ENCODE results near the gene OR10P1. TPM values are rescaled to one million over a fixed set of nuclear protein-coding genes. Genes with fewer than 3 reads are reported as not detected.

OR10P1 gene
- total RNA-seq, 1 experiment from 2014 or later, result not detected

DNA sequence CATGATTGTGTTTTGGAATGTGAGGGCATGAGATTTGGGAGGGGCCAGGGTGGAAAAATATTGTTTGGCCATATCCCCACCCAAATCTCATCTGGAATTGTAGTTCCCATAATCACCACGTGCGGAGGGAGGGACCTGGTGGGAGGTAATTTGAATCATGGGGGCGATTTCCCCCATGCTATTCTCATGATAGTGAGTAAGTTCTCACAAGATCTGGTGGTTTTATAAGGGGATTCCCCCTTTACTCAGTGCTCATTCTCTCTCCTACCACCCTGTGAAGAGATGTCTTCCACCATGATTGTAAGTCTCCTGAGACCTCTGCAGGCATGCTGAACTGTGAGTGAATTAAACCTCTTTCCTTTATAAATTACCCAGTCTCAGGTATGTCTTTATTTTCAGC, 15.7 kb downstream of the OR10P1 start:
- DNase-seq (ENCODE audit: low read depth), result no peak

DNA sequence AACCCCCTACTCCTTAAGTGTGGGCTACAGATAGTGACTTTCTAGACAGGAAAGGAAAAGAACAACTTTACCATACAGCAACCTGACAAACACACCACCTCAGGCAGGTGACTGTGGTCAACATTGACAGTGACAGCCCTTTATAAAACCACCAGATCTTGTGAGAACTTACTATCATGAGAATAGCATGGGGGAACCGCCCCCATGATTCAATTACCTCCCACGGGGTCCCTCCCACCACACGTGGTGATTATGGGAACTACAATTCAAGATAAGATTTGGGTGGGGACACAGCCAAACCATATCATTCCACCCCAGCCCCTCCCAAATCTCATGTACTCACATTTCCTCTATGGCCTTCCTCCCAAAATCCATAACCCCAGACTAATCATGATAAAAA, 16.3 kb downstream of the OR10P1 start:
- no peak for DNase-seq (ENCODE audit: low read depth)

DNA sequence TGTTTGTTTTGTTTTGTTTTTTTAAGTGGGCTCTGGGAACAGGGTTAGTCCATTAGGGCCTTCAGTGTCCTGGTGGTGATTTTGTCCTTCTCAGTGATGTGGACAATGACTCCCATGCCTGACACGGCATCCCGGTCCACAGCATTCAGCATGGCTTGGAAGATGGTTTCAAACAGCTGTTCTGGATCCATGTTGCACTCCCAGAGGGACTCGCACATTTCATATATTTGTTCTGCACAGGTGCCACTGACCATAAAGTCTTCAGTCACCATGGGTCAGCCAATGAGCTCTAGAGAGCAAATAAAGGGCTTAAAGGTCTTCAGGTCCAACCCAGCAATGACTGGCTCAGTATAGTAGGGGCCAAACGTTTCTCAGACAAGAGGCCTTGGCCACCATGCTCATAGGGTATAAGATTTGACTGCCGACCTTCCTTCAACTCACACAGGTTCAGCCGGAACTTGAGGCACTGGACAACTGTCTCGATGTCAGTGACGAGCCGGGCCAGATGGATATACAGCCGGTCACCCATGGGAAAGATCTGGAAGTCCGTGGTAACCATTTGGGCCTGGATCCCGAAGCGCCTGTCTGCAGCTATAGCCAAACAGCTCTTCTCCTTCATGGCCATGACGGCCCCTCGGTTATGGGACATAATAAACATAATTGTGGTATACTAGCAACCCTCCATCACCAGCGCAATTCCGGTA, 18.0 kb downstream of the OR10P1 start:
- no peak for DNase-seq (ENCODE audit: low read depth)

DNA sequence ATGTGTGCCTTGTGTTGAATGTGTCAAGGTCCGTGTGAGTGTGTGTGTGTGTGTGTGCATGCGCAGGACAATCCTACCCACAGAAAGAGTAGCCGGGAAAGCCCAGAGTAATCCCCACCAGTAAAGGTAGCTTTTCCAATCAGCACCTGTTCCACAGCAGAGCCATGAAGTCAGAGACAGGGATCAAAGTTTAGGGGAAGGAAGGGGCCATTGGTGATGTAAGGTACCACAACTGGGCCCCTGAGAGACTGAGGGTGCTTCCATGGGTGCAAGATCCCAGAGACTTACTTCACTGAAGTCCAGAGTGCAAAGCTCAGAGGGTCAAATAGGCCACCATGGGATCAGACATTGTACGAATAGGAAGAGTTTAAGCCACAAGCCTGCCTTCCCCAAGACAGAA, 20.5 kb downstream of the OR10P1 start:
- DNase-seq (ENCODE audit: low read depth), result no peak

DNA sequence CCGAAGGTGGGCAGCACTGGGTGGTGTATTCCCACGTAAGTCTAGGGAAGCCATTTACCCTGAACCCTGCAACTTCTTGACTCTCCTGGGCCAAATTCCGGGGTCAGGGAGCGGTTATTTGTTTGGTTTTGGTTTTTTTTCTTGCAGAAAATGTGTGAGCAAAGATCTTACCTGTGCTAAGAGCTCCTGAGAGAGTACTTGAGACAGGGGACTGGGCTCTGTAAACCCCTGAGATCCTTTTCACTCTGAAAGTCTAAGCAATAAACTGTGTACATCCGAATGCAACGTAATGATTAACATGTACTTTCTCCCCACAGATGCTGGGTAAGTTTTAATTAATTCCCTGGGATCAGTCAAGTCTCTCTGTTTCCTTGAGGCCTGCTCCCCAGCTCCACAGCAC, 21.5 kb downstream of the OR10P1 start:
- no peak for DNase-seq (ENCODE audit: low read depth)

DNA sequence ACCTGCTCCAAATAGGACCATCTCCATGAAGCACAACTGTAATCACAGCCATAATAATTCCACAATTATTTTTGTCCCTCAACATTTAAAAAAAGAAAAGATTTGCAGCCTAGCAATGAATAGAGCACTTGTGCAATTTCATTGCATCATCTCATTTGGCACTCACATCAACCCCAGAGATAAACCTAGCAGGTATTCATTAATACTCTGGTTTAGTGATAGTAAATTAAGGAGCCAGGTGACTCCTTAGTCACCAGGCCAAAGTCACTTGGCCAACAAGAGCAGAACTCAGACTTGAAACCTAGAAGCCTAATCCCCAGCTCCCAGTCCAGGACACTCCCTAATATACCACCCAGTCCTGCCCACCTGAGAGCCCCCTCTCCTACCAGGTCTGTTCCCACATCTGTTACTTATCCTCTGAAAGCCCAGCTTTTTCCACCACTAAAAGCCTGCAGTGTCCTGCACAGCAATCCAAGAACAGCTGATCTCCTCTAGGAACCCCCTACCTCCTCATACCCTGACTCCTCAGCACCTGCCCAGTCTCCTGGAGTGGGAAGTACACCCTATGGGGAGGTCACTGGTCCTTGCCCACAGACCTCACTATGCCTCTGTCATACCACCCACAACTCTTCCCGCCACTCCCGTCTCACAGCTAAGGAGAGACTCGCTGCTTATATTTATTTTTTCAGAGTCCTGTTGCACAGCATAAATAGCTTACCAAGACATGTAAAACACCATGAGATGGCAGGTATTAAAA, 22.1 kb downstream of the OR10P1 start:
- no peak for DNase-seq (ENCODE audit: low read depth)

DNA sequence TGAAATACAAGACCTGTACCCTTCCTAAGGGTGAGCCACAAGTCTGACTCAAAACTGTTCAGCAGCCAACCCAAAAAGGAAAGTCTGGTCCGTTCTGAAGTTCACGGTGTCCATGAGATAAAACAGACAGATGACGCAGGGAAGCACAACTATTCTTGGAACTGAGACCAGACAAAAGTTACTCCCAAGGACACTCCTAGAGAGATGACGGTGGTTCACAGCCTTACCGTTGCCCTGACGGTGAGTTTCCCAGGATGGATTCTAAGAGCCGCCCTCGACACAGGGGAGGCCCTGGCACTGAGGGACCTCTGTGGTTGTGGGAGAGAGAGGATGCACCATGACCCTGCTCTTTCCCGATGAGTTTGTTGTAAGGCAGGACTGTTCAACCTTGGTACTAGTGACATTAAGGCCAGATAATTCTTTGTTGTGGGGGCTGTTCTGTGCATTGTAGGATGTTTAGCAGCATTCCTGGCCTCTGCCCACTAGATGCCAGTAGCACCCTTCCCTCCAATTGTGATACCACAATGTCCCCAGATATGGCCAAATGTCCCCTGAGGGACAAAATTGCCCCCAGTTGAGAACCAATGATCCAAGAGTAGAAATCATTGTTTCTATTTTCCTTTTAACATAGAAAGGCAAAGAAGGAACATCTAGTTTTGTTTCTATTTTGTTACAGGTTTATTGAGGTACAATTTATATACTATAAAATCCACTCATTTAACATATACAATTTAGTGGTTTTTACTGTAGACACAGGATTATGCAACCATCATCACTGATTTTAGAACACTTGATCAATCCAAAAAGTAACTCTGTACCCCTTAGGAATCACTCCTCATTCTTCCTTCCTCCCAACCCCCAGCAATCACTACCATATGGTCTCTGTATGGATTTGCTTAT, 23.0 kb downstream of the OR10P1 start:
- DNase-seq (ENCODE audit: low read depth), result peak; percentile 54

DNA sequence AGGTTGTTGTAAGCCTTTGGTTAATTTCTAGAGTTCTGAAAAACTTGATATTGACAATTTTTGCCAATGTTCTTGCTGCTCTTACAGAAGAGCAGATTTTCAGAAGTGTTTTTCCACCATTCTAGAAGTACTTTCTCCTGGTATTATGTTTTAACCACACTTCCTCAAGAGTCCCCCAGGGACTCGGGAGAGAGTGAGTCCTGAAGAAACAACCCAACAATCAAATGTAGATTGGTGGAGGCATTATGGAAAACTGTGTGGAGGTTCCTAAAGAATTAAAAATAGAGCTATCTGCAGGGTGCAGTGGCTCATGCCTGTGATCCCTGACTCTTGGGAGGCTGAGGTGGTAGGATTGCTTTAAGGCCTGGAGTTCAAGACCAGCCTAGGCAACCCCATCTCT, 26.7 kb downstream of the OR10P1 start:
- DNase-seq (ENCODE audit: low read depth), result no peak

DNA sequence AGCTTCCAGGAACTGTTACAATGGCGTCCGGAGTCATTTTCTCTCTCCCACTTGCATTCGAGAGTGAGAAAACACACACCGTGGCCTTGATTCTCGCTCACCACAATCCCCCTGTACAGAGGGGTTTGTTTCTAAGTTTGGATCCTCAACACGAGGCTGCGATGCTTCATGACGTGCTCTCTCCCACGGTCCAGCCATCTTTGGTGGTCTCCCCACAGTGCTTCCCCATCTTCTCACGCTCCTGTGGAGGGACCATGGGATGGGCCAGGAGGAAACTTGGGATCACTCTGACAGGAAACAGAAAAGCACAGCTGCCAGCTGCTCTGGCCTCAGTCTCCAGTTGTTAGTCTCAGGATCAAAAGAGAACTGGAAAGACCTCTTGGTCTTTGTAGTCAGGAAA, 28.1 kb downstream of the OR10P1 start:
- no peak for DNase-seq (ENCODE audit: low read depth)

DNA sequence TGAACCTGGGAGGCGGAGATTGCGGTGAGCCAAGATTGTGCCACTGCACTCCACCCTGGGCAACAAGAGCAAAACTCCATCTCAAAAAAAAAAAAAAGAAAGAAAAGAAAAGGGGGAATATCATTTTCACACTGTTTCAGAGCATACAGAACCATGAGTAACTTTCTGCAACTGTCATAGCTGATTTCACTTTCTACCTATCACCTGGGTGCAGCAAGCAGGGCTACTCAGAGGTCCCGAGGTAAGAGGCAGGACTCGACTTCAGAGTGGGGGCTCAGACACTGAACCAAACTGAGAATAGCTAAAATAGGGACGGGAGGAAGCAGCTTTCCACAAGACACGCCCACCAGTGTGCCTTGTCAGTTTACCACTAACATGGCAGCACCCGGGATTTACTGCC, 29.8 kb downstream of the OR10P1 start:
- DNase-seq (ENCODE audit: low read depth), result no peak

DNA sequence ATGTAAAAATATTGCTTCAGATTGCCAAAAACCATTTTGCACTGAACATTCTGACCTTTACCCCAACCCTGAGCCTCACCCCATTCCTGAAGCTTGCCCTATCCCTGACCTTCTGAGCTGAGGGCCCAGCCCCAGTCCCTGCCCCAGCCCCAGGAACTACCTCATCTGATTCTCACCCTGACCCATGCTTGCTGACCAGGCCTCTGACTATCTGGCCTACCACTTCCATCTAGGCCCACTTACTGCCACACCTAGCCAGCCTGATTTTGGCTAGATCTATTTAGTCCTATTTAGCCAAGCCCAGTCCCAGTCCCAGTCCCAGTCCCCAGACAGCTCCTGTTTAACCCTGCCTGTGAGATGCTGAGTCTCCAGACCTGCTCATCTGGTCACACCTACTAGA, 33.6 kb downstream of the OR10P1 start:
- DNase-seq (ENCODE audit: low read depth), result no peak

DNA sequence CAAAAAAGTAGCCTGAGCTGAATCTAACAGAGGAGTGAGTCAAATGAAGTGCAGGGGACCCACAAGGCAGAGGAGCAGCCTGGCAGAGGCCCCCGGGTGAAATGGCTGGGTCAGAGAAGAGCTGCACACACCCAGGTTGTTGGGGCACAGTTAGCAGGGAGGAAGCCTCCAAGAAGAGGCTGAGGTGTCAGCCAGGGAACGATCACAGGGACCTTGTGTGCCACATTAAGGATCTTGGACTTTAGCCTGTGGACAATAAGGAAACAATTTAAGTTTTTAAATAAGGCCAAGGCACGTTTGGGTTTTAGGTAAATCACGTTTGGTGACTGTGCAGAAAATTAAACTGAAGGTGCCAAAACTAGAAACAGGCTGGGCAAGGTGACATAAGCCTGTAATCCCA, 35.1 kb downstream of the OR10P1 start:
- no peak for DNase-seq (ENCODE audit: low read depth)

DNA sequence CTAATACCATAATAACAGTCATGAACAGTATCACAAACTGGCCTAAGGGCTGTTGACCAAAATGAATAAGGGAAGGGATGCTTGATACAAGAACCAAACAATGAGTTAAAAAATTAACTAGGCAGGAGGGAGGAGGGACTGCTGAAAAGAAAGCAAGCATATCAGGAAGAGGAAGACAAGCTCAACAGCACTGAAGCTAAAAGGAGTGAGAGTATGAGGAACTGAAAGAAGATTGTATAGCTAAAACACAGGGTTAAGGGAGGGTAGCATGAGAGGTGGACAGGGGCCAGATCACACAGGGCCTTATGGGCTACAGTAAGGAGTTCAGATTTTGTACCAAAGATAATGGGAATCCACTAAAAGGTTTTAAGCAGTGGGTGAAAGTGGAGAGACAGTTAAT, 36.9 kb downstream of the OR10P1 start:
- no peak for DNase-seq (ENCODE audit: low read depth)

DNA sequence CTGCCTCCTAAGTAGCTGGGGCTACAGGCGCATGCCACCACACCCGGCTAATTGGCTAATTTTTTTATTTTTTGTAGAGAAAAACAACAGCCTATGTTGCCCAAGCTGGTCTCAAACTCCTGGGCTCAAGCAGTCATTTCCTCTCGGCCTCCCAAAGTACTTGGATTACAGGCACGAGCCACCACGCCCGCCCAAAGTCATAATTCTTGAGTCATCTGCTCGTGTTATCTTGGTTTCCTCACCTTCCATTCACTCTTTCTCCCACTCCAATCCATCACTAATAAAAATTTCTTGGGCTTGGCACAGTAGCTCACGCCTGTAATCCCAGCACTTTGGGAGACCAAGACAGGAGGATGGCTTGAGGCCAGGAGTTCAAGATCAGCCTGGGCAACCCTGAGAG, 39.0 kb downstream of the OR10P1 start:
- no peak for DNase-seq (ENCODE audit: low read depth)

DNA sequence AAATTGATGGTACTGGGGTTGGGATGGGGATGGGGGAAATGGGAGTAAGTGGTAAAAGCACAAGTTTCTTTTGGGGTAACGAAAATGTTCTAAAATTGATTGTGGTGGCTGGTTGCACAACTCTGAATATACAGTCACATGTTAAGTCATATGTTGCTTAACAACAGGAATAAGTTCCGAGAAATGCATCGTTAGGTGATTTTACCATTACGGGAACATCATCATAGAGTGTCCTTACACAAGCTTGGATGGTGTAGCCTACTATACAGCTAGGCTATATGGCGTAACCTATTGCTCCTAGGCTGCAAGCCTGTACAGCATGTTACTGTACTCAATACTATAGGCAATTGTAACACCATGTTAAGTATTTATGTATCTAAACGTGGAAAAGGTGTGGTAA, 40.0 kb downstream of the OR10P1 start:
- no peak for DNase-seq (ENCODE audit: low read depth)

DNA sequence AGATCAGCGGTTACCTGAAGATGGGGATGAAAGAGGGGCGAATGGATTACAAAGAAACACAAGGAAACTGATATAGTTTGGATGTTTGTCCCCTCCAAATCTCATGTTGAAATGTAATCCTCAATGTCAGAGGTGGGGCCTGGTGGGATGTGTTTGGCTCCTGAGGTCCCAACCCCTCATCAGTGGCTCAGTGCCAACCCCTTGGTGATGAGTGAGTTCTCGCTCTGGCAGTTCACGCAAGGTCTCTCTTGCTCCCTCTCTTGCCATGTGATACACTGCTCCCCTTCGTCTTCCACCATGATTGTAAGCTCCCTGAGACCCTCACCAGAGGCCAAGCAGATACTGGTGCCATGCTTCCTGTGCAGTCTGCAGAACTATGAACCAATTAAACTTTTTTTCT, 43.0 kb downstream of the OR10P1 start:
- DNase-seq (ENCODE audit: low read depth), result no peak

DNA sequence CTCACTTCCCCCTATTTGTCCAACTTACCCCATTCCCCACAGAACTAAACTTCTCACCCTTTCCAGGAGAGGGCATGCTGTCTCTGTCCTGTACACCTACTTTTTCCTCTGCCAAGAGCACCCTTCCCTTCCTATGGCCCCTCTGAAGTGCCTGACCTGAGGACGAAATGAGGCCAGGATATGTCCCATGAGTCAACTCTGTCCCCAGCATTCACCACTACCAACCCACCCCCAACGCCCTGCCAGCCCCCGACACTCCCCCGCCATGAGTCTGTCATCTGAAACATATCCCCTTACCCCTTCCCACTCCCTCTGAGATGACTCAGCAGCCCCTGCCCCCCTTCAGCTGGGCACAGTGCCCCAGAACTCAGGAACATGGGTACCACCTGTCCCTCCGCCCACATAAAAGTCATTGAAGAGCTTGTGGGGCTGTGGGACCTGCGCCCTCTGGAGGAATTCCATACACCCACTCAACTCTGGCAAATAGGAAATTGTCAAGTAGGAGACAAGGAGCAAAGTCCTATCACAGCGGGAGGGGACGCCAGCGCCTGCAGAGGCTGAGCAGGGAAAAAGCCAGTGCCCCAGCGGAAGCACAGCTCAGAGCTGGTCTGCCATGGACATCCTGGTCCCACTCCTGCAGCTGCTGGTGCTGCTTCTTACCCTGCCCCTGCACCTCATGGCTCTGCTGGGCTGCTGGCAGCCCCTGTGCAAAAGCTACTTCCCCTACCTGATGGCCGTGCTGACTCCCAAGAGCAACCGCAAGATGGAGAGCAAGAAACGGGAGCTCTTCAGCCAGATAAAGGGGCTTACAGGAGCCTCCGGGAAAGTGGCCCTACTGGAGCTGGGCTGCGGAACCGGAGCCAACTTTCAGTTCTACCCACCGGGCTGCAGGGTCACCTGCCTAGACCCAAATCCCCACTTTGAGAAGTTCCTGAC, 44.7 kb downstream of the OR10P1 start:
- peak; percentile 85 for DNase-seq (ENCODE audit: low read depth)

DNA sequence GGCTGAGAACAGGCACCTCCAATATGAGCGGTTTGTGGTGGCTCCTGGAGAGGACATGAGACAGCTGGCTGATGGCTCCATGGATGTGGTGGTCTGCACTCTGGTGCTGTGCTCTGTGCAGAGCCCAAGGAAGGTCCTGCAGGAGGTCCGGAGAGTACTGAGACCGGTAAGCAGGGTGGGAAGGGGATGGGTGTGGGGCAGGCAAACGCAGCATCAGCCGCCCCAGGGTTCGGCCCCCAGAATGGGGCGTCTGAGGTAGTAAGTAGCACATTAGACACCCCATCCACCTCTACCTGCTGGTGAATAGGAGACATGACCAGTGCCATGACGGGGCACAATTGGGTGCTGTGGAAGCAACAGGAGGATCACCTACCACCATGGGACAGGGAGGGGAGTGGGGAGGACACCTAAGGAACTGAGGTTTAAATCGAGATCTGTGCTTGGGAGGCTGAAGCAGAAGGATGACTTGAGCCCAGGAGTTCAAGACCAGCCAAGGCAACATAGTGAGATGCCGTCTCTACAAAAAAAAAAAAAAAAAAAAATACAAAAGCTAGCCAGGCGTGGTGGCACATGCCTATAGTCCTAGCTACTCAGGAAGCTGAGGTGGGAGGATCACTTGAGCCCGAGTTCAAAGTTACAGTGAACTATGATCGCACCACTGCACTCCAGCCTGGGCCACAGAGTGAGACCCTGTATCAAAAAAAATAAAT, 45.5 kb downstream of the OR10P1 start:
- no peak for DNase-seq (ENCODE audit: low read depth)

DNA sequence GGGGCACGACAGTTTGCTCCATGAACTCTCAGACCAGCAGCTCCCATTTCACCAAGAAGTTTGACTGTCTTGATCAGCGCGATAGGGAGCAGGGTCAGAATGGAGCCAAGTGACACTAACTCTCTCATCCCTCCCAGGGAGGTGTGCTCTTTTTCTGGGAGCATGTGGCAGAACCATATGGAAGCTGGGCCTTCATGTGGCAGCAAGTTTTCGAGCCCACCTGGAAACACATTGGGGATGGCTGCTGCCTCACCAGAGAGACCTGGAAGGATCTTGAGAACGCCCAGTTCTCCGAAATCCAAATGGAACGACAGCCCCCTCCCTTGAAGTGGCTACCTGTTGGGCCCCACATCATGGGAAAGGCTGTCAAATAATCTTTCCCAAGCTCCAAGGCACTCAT, 47.0 kb downstream of the OR10P1 start:
- DNase-seq (ENCODE audit: low read depth), result no peak

DNA sequence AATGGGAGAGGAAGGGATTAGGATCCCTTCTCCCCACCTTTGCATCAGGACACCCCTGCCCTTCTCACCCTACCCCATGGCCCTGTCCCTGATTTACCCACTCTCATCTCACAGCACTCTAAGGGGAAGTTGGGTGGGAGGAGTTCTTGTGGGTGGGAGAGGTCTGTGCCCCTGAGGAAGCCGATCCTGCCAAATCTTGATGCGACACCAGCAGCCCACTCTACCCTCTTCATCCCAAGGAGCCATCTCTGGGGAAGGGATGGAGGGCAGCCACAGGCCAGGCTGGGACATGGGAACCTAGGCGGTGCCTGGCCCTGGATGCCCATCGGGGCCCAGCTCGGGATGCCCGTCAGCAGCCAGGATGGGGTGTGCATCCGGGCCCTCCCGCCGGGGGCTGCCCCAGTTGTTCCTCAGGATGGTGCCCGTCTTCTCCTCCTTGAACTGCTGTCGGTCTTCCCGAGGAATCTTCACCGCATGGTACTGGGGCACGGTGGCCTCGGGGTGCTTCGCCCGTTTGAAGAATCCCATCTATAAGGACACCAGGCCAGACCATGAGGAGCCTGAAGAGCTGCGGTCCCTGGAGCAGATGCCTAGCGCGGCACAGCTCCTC, 48.2 kb downstream of the OR10P1 start:
- no peak for DNase-seq (ENCODE audit: low read depth)

All from RPMI7951 (cell line).